Psoas muscle (tissue), 8 donors: ENCODE measurements around the gene RAB5A. TPM values are rescaled to one million over a fixed set of nuclear protein-coding genes. Genes with fewer than 3 reads are reported as not detected.

ENCODE experiments used
- ATAC-seq, 4 donors: fragments of 200-7000 bp; cut with Tn5 transposase; one replicate each; pipeline ENCODE4 v1.9.1; 2020; ENCODE audit warnings: moderate library complexity in 3 of 4, mild to moderate bottlenecking in 2 of 4
- DNase-seq, 2 donors: peaks; one replicate each; pipeline ENCODE4 v3.0.0-alpha.2; 2020
- H3K27ac ChIP-seq: fragments of 200-600 bp; one replicate; pipeline ENCODE4 v1.8.0; 2022
- H3K27me3 ChIP-seq, 3 donors: fragments of 200-600 bp in 1 of 3; one replicate each; pipeline versions ENCODE4 v1.6.1 to v1.8.0; 2013 to 2022; ENCODE audit warnings: low read length in 2 of 3, mild to moderate bottlenecking in 2 of 3, moderate library complexity in 1 of 3; ENCODE audit not compliant: insufficient read depth in 3 of 3
- H3K36me3 ChIP-seq, 2 donors: fragments of 200-600 bp in 1 of 2; one replicate each; pipeline versions ENCODE4 v1.6.1 to v1.8.0; 2013 to 2022; ENCODE audit warnings: low read depth in 1 of 2, mild to moderate bottlenecking in 1 of 2, moderate library complexity in 1 of 2; ENCODE audit not compliant: insufficient read depth in 1 of 2
- H3K4me1 ChIP-seq: fragments of 200-600 bp; one replicate; pipeline ENCODE4 v1.8.0; 2022
- H3K4me3 ChIP-seq: fragments of 200-600 bp; one replicate; pipeline ENCODE4 v1.8.0; 2022; ENCODE audit warnings: mild to moderate bottlenecking
- H3K9me3 ChIP-seq: fragments of 200-600 bp; one replicate; pipeline ENCODE4 v1.8.0; 2022
- CTCF ChIP-seq: fragments of 200-600 bp; IDR thresholded peaks from one replicate; pipeline ENCODE4 v1.8.0; 2022; ENCODE audit warnings: antibody characterized with exemption
- WGBS, 3 donors: extraction: QIAGEN DNeasy Blood & Tissue Kit; methylation state at CpG; one replicate each; pipeline versions ENCODE4 v1.1.6 to v1.1.7; 2013; 5-methylcytosine and 5-hydroxymethylcytosine counted together
- intact Hi-C, 2 donors: fragments of 100-400 bp; cut with DNase I; formaldehyde crosslinking; loops; one replicate each; pipeline versions ENCODE4 v1.11.0 to v1.14.2; 2022
- polyA plus RNA-seq, 3 donors: library from polyadenylated mRNA; stranded (reverse); fragments of 200-250 nt; gene quantifications; one replicate each; pipeline ENCODE4 v1.2.3, GENCODE V29; 2013
- total RNA-seq, 4 donors: library from RNA; stranded (reverse); fragmentation: NEBNext Ultra II Directional in 2 of 4; extraction: Animal tissue kit (Norgen Biotek cat#: 25700) in 2 of 4; gene quantifications; one replicate each; pipeline versions ENCODE4 v1.2.1 to v1.2.4, GENCODE V29; 2021 to 2023
- donor health status: healthy with polysubstance abuse.
- donor health status: DM: no; HTN: no; CAD: no; lungs with moderate emphysema.
- donor health status: Bipolar disorder and iron deficiency.
- donor health status: healthy.
- donor health status: DM: yes; HTN: yes; CAD: no.
- donor health status: DM: no; HTN: no; CAD: no.
- donor health status: DM: no; HTN: no; CAD: no.
- donor health status: DM: yes; HTN: yes; CAD: no.

The RAB5A gene
- total and polyA plus RNA-seq, 7 donors: 28.6 to 62.3 (median 50.4) TPM

GRCh38 chr3:19901918-19902317 is 45.0 kb upstream of the RAB5A start:
- Histone ChIP-seq H3K36me3 (no peaks in the 10 kb centered on the region), H3K27ac (no peak overlapping the region), H3K4me1 (no peaks in the 10 kb centered on the region), H3K27me3 (no peaks in the 10 kb centered on the region), H3K9me3 (peaks cover 8% of the 10 kb centered on the region), H3K4me3 (no peak overlapping the region)
- no peak for TF ChIP-seq CTCF
- WGBS, 3 donors: 82 to 88% (median 85%) methylated on average over 4 of the region's 4 CpGs
- DNase-seq: no peak
- intact Hi-C loops: no loop called here
- ATAC-seq: no peak

- no peaks in the 10 kb centered on the region for H3K4me1 ChIP-seq
- TF ChIP-seq CTCF: no peak
- DNase-seq: no peak
These were observed 43.2 kb upstream of the RAB5A start for GRCh38 chr3:19903649-19904048.

GRCh38 chr3:19907523-19907922 is 39.4 kb upstream of the RAB5A start:
- whole genome bisulfite sequencing, 3 donors: 83 to 94% (median 91%) methylated on average over 3 of the region's 3 CpGs
- TF ChIP-seq CTCF: no peak
- H3K27me3 ChIP-seq: no peaks in the 10 kb centered on the region

More at GRCh38 chr3:19903649-19904048, 43.2 kb upstream of the RAB5A start:
- 78 to 84% (median 79%) methylated on average over 2 of the region's 2 CpGs for WGBS, 3 donors
- Histone ChIP-seq H3K36me3 (no peaks in the 10 kb centered on the region), H3K27me3 (no peaks in the 10 kb centered on the region), H3K27ac (no peak overlapping the region), H3K4me3 (no peak overlapping the region), H3K9me3 (peaks cover 13% of the 10 kb centered on the region)
- no peak for ATAC-seq
- intact Hi-C loops: no loop called here

GRCh38 chr3:19911452-19911851 is 35.4 kb upstream of the RAB5A start:
- Histone ChIP-seq H3K4me1 (no peaks in the 10 kb centered on the region), H3K27ac (no peak overlapping the region), H3K4me3 (no peak overlapping the region), H3K27me3 (no peaks in the 10 kb centered on the region), H3K36me3 (no peaks in the 10 kb centered on the region), H3K9me3 (peaks cover 31% of the 10 kb centered on the region)
- DNase-seq (no peak), ATAC-seq (no peak)
- no peak for TF ChIP-seq CTCF
- intact Hi-C loops: no loop called here

More at GRCh38 chr3:19907523-19907922, 39.4 kb upstream of the RAB5A start:
- DNase-seq (no peak), ATAC-seq (no peak)
- H3K9me3 ChIP-seq: peaks cover 22% of the 10 kb centered on the region
- no peaks in the 10 kb centered on the region for H3K36me3 ChIP-seq
- no peaks in the 10 kb centered on the region for H3K4me1 ChIP-seq
- intact Hi-C loops: no loop called here
- no peak overlapping the region for H3K27ac ChIP-seq
- no peak overlapping the region for H3K4me3 ChIP-seq

- Histone ChIP-seq H3K27ac (no peak overlapping the region), H3K4me1 (no peaks in the 10 kb centered on the region), H3K27me3 (no peaks in the 10 kb centered on the region), H3K9me3 (peaks cover 15% of the 10 kb centered on the region), H3K36me3 (no peaks in the 10 kb centered on the region), H3K4me3 (no peak overlapping the region)
- intact Hi-C loops: no loop called here
- no peak for TF ChIP-seq CTCF
- ATAC-seq (no peak), DNase-seq (no peak)
- 94 to 100% (median 96%) methylated on average over 1 of the region's 1 CpG for WGBS, 3 donors
These were observed 29.7 kb upstream of the RAB5A start for GRCh38 chr3:19917167-19917566.
